LNCAP (cell line): ENCODE measurements around the gene TBC1D7.

Experiments used
- TF ChIP-seq, protein P1 (sequence below): fragments of 450-650 bp; IDR thresholded peaks from 2 replicates; pipeline ENCODE4 v1.5.1; 2017; ENCODE audit warnings: mild to moderate bottlenecking

TBC1D7 gene

DNA sequence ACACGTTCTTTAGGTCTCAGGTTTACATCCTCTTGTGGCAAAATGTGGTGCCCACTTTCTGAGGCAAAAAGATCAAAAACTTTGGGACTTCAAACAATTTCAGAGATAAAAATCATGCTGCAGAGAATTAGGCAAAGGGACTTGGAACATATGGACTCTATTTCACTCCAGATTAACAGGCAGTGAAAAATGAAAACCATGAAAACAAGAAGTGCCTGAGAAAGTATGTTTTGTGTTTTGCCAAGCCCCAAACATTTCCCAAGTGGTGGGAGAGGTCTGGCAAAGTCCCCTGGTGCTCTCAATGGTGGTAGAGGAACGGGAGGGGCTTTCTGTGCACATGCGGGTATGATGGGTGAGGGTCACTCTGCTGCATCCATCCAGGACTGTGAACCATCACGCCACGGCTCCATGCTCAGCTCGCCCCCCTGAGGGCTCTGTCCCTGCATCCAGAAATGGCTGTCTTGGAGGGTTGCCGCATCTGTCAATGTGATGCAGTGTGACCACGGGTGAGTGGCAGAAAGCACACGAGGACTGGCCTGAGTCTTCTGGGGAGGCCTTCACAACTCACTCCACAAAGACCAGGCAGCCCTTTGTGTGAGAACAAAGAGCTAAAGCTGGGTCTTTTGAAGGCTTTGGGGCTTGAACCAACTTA, 43.2 kb upstream of the TBC1D7 start:
- TF ChIP-seq, protein P1, sequence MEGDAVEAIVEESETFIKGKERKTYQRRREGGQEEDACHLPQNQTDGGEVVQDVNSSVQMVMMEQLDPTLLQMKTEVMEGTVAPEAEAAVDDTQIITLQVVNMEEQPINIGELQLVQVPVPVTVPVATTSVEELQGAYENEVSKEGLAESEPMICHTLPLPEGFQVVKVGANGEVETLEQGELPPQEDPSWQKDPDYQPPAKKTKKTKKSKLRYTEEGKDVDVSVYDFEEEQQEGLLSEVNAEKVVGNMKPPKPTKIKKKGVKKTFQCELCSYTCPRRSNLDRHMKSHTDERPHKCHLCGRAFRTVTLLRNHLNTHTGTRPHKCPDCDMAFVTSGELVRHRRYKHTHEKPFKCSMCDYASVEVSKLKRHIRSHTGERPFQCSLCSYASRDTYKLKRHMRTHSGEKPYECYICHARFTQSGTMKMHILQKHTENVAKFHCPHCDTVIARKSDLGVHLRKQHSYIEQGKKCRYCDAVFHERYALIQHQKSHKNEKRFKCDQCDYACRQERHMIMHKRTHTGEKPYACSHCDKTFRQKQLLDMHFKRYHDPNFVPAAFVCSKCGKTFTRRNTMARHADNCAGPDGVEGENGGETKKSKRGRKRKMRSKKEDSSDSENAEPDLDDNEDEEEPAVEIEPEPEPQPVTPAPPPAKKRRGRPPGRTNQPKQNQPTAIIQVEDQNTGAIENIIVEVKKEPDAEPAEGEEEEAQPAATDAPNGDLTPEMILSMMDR, result no peak

DNA sequence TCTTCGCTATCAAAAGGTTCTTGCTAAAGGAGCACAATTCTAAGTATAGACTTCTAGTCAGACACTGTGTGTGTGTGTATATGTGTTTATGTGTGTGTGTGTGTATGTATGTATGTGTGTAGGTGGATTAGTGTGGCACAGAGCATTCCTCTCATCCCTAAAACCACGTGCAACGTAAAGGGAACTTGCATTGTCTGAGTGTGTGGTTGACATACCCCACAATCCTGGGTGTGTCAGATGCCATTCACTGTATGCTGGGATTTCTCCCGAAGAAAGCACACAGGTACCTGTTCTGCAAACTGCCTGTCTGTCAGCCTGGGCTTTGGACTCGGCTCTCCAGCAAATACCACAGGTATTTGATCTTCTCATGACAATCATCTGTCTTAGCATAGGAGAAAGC, 42.3 kb upstream of the TBC1D7 start:
- TF ChIP-seq, protein P1, result no peak

DNA sequence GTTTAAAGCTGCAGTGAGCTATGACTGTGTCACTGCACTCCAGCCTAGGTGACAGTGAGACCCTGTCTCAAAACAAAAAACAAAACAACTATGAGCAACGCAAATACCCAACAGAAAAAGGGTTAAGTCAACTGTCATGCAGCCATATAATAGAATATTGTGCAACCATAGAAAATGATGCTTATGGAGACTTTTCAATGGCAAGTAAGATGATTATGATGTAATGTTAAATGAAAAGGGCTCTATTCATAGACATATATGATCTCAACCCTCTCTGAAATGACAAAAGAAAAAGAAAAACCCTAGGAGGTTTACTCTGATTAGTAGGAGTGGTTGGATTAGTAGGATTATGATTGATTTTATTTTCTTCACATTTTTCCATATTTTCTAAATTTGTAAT, 41.3 kb upstream of the TBC1D7 start:
- TF ChIP-seq, protein P1, result no peak

DNA sequence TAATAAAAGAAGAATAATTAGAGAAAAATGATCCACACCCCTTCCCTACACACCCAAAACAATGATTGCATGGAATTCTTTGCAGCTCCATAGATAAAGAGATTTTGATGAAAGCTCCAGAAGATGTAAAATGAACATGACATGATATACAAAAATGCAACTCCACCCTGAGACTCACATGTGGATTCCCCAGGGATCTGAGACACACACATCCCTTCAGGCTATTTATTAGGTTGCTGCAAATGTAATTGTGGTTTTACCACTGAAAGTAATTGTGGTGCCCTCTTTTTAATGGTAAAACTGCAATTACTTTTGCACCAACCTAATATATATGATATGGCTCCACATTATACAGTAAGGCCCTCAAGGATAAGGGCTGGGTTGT, 40.4 kb upstream of the TBC1D7 start:
- TF ChIP-seq, protein P1, result no peak

DNA sequence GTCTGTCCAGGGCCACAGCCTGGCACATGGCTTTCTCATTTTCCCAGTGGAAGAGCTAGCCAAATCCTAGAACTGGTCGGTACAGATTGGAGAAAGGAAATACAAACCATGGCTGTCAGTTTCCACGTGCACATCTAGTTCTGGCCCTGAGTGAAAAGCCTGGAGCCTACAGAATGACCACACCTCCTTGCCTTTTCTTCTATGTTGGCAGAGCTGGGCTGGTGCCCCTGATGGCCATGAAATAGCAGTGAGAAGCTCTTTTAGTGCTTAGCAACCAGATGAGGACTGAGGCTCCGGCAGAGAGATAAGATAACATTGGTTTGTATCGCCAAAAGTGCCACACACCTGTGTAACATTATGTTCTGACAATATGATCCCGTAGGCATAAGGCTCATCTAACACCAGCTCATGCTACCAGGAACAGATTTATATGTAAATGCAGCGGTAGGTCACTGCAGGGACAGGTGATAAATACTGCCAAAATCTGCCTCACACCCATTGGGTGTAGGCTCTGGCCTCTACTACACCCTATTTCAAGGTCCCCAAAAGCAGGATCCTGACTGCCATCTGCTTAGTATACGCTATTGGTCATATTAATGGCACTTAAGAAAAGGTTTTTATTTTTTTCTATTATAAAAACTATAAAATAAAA, 39.9 kb upstream of the TBC1D7 start:
- TF ChIP-seq, protein P1, result no peak

DNA sequence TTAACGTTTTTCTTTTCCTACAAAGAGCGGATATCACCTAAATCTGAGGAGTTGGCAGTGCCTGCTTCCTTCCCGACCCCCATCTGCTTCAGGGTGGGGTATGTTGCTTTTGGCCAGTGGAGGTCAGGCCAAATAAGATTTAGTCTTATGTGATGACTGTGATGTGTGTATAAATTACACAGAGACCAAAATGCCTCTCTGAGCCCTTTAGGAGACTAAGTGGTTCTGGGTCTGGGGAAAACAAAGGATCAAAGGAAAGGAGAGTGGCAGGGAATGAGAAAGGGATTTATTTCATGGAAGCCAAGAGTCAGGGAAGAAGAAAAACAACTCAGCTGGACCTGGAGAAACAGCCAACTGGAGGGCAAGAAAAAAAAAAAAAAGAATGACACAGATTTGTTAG, 39.1 kb upstream of the TBC1D7 start:
- TF ChIP-seq, protein P1, result no peak

DNA sequence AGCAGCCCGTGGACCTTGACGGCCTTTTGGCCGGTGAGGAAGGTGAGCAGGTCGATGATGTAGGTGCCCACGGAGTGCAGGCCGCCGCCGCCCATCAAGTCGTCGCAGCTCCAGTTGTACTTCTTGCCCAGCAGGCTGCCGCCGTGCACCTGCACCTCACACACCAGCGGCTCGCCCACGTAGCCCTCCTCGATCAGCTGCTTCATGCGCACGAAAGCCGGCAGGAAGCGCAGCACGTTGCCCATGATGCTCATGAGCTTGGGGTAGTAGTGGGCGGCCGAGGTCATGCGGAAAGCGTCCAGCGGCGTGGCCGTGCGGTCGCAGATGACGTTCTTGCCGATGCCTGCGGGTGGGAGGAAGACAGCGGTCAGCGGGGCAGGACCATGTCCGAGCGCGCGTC, 37.0 kb upstream of the TBC1D7 start:
- TF ChIP-seq, protein P1, result no peak
